Heart left ventricle (tissue), 16 donors: ENCODE data around the gene ROR1. TPM values are rescaled to one million over a fixed set of nuclear protein-coding genes. Genes with fewer than 3 reads are reported as not detected.

Source experiments
- ATAC-seq, 4 donors: fragments of 200-7000 bp; cut with Tn5 transposase; one replicate each; pipeline ENCODE4 v1.9.1; 2020 to 2022; ENCODE audit warnings: moderate library complexity in 4 of 4, mild to moderate bottlenecking in 3 of 4, moderate number of reproducible peaks in 1 of 4
- DNase-seq, 5 donors: peaks; one replicate each; pipeline ENCODE4 v3.0.0-alpha.2; 2020
- H3K27ac ChIP-seq, 12 donors: fragments of 200-600 bp; sonication (generic) in 4 of 12; one replicate each; pipeline versions ENCODE4 v1.5.0 to v1.8.0; 2016 to 2022; ENCODE audit warnings: mild to moderate bottlenecking in 2 of 12
- H3K27me3 ChIP-seq, 9 donors: fragments of 200-600 bp; sonication (generic) in 2 of 9; one replicate each; pipeline versions ENCODE4 v1.5.1 to v1.8.0; 2016 to 2022; ENCODE audit warnings: mild to moderate bottlenecking in 3 of 9
- H3K36me3 ChIP-seq, 9 donors: fragments of 200-600 bp; sonication (generic) in 2 of 9; one replicate each; pipeline versions ENCODE4 v1.5.0 to v1.8.0; 2018 to 2022; ENCODE audit warnings: mild to moderate bottlenecking in 2 of 9
- H3K4me1 ChIP-seq, 12 donors: fragments of 200-600 bp; sonication (generic) in 4 of 12; one replicate each; pipeline versions ENCODE4 v1.5.0 to v1.8.0; 2016 to 2022; ENCODE audit warnings: mild to moderate bottlenecking in 3 of 12
- H3K4me3 ChIP-seq, 12 donors: fragments of 200-600 bp; sonication (generic) in 4 of 12; one replicate each; pipeline versions ENCODE4 v1.5.0 to v1.8.0; 2017 to 2022; ENCODE audit warnings: mild to moderate bottlenecking in 9 of 12, moderate library complexity in 4 of 12
- H3K9me3 ChIP-seq, 12 donors: fragments of 200-600 bp; sonication (generic) in 4 of 12; one replicate each; pipeline versions ENCODE4 v1.5.0 to v1.8.0; 2016 to 2022; ENCODE audit warnings: mild to moderate bottlenecking in 1 of 12
- CTCF ChIP-seq, 12 donors: fragments of 200-600 bp; sonication (generic) in 4 of 12; IDR thresholded peaks; one replicate each; pipeline versions ENCODE4 v1.5.0 to v1.8.0; 2018 to 2022; ENCODE audit warnings: antibody characterized with exemption in 12 of 12, mild to moderate bottlenecking in 5 of 12
- POLR2A ChIP-seq, 2 donors: fragments of 450-650 bp; IDR thresholded peaks; one replicate each; pipeline ENCODE4 v1.6.1; 2017; ENCODE audit warnings: antibody characterized with exemption in 2 of 2, mild to moderate bottlenecking in 2 of 2, moderate library complexity in 2 of 2
- WGBS, 4 donors: extraction: QIAGEN DNeasy Blood & Tissue Kit in 2 of 4; methylation state at CpG; one replicate each; pipeline versions ENCODE4 v1.1.5 to v1.1.7; 2013 to 2018; 5-methylcytosine and 5-hydroxymethylcytosine counted together
- intact Hi-C, 10 donors: fragments of 100-400 bp; cut with DNase I; formaldehyde crosslinking; loops; one replicate each; pipeline versions ENCODE4 v1.11.1 to v1.14.2; 2022
- polyA plus RNA-seq, 2 donors: library from polyadenylated mRNA; stranded (reverse); fragments of 200-250 nt; gene quantifications; one replicate each; pipeline ENCODE4 v1.2.3, GENCODE V29; 2013
- total RNA-seq, 9 donors: library from RNA; depleted of rRNA in 2 of 9; stranded (reverse); fragments of >200 nt in 2 of 9; fragmentation: NEBNext Ultra II Directional in 3 of 9; extraction: Animal tissue kit (Norgen Biotek cat#: 25700) in 3 of 9; gene quantifications; one replicate each; pipeline versions ENCODE4 v1.1.0 to v1.2.4, GENCODE V29; 2016 to 2023
- donor health status: ischemic (EF 13 %, LVEDD 7.1; RV severe dilation, severe dysfunction).
- donor health status: healthy with polysubstance abuse.
- donor health status: DM: no; HTN: yes; CAD: no.
- donor health status: DM: no; HTN: no; CAD: no.
- donor health status: ischemic (EF 25% LVEDD 6.9; RV normal size, moderate dysfunction).
- donor health status: ischemic (EF 25% LVEDD 5.7; RV mildly dilated, moderate dysfunction).
- donor health status: healthy.
- donor health status: DM: yes; HTN: yes; CAD: no.
- donor health status: ischemic (EF 35%, LVEDD 5.7; RV mildly dilated, moderate dysfunction).
- donor health status: nonischemic (EF 11% LVEDD 7.7; RV severe dilation, severe dysfunction).
- donor health status: DM: yes; HTN: yes; CAD: no.
- donor health status: PGD.
- donor health status: ischemic (EF 29% LVEDD 5.4; RV normal size, mild dysfunction).
- donor health status: nonischemic (EF 23%, LVEDD 6.1; RV moderate dilation, normal function).

The ROR1 gene
- total and polyA plus RNA-seq, 11 donors: 4.1 to 35.3 (median 19.3) TPM

- H3K4me1 ChIP-seq: peaks cover 0 to 23% (median 0%) of the 10 kb centered on the region in 12 donors
- TF ChIP-seq CTCF (IDR thresholded peaks at IDR 0.05) (no peak), POLR2A (IDR thresholded peaks at IDR 0.05) (no peak)
- WGBS, 4 donors: 87 to 91% (median 89%) methylated on average over 2 of the region's 2 CpGs
Measured at GRCh38 chr1:64061430-64062104, 287.8 kb downstream of the ROR1 start.

DNA sequence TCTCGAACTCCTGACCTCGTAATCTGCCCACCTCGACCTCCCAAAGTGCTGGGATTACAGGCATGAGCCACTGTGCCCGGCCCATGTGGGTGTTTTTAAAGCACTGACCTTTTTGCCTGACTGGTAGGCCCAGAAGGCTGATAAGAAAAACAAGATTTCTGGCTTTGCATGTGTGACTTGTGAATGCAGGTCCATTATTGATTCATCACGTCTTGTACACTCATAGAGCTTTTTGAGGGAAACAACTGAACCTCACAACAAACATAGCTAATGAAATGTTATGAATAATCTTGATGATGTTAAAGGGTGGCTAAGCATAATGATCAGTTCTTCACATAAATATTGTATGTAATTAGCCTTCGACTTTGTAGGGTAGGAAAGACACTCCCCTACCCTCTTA, 288.7 kb downstream of the ROR1 start:
- 81 to 91% (median 83%) methylated on average over 6 of the region's 6 CpGs for WGBS, 4 donors
- Histone ChIP-seq H3K27ac (no peak overlapping the region), H3K4me1 (peaks cover 0 to 23% (median 0%) of the 10 kb centered on the region in 12 donors), H3K36me3 (no peaks in the 10 kb centered on the region), H3K9me3 (peaks cover 0 to 26% (median 7%) of the 10 kb centered on the region in 12 donors), H3K4me3 (no peak overlapping the region), H3K27me3 (no peaks in the 10 kb centered on the region)
- intact Hi-C loops: no loop called here
- DNase-seq: no peak
- TF ChIP-seq POLR2A (IDR thresholded peaks at IDR 0.05) (no peak), CTCF (IDR thresholded peaks at IDR 0.05) (no peak)
- ATAC-seq: no peak

More at GRCh38 chr1:64061430-64062104, 287.8 kb downstream of the ROR1 start:
- DNase-seq: no peak
- Histone ChIP-seq H3K27me3 (no peaks in the 10 kb centered on the region), H3K36me3 (no peaks in the 10 kb centered on the region), H3K9me3 (peaks cover 0 to 31% (median 7%) of the 10 kb centered on the region in 12 donors), H3K27ac (no peak overlapping the region), H3K4me3 (no peak overlapping the region)
- ATAC-seq: no peak
- intact Hi-C loops: no loop called here

DNA sequence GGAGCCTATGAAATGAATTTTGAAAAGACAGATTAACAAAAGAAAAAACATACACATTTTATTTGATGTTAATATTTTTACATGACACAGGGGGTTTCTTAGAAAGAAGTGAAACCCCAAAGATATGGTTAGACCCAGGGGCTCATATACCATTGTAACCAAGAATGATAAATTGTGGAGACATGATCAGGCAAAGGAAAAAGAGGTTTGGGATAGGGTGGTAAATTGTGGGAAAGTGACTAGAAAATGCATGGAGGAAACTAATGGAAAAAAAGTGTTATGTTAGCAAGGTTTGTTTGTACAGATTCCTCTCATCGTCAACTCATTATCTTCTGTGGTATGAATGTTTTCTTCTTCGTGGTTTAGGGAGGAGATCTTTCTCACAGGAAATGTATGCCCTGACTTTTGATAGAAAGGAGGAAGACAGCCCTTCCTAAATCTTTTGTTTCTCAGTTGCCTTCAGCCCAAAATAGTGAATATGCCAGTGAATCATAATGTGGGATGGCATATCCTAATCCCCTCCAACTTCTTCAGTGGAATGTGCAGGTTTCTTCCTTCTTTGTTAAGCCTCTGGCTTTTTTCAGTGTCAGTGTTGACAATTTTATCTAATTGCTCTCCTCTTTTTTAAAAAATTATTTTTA, 289.2 kb downstream of the ROR1 start:
- H3K36me3 ChIP-seq: no peaks in the 10 kb centered on the region
- peaks cover 0 to 20% (median 5%) of the 10 kb centered on the region in 12 donors for H3K9me3 ChIP-seq
- WGBS, 4 donors: 52 to 67% (median 56%) methylated on average over 2 of the region's 2 CpGs
- H3K4me1 ChIP-seq: peaks cover 0 to 23% (median 0%) of the 10 kb centered on the region in 12 donors
- H3K27ac ChIP-seq: no peak overlapping the region
- TF ChIP-seq POLR2A (IDR thresholded peaks at IDR 0.05) (no peak), CTCF (IDR thresholded peaks at IDR 0.05) (no peak)
- H3K27me3 ChIP-seq: no peaks in the 10 kb centered on the region
- ATAC-seq (no peak), DNase-seq (no peak)
- no peak overlapping the region for H3K4me3 ChIP-seq
- intact Hi-C loops: no loop called here

DNA sequence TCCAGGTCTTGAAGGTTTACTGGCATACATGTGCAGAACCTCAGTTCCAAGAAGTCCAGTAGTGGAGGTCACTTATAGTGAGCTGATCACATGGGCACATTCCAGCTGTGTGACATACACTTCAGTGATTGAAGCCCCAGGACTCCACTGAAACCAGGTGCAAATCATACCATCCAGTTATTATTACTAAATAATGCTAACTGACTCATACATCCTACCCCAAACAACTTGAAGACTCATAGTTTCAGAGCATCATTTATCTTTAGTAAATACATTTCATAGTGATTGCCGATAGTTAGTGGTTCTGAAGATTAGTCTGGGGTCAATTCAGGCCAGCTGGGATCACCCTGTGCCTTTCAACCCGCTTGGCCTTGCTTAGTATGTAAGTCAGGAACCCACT, 291.8 kb downstream of the ROR1 start:
- no peak for TF ChIP-seq POLR2A (IDR thresholded peaks at IDR 0.05)
- TF ChIP-seq CTCF (IDR thresholded peaks at IDR 0.05): no peak
- H3K4me3 ChIP-seq: no peak overlapping the region
- no peaks in the 10 kb centered on the region for H3K27me3 ChIP-seq
- ATAC-seq: peak in 1 of 4 donors; percentile 35
- no peak for DNase-seq
- H3K27ac ChIP-seq: no peak overlapping the region
- intact Hi-C loops: no loop called here
- no peaks in the 10 kb centered on the region for H3K36me3 ChIP-seq
- WGBS, 4 donors: 89 to 95% (median 90%) methylated on average over 2 of the region's 2 CpGs
- H3K9me3 ChIP-seq: peaks cover 0 to 4% (median 0%) of the 10 kb centered on the region in 12 donors
- H3K4me1 ChIP-seq: peaks cover 0 to 29% (median 5%) of the 10 kb centered on the region in 12 donors
